H7 (cell line): ENCODE data around the gene NOTCH2. TPM values are rescaled to one million over a fixed set of nuclear protein-coding genes. Genes with fewer than 3 reads are reported as not detected.

ENCODE experiments used
- DNase-seq: peaks from one replicate; pipeline ENCODE4 v3.0.0; 2012
- H3K27me3 ChIP-seq: 2 replicates; pipeline ENCODE4 v1.6.0; 2011; ENCODE audit warnings: mild to moderate bottlenecking, low read length; ENCODE audit not compliant: control insufficient read depth, insufficient read depth
- H3K36me3 ChIP-seq: replicated peaks from 2 replicates; pipeline ENCODE4 v1.5.1; 2011; ENCODE audit warnings: low read length; ENCODE audit not compliant: control insufficient read depth, insufficient read depth
- H3K4me3 ChIP-seq: 2 replicates; pipeline ENCODE4 v1.5.1; 2011; ENCODE audit warnings: low read depth, mild to moderate bottlenecking, control low read depth, low read length, moderate library complexity; ENCODE audit not compliant: insufficient read depth
- total RNA-seq: library from RNA; depleted of rRNA; stranded (reverse); fragments of >200 nt; shearing (Covaris generic); gene quantifications from 2 replicates; pipeline ENCODE4 v1.2.3, GENCODE V29; 2014

NOTCH2 gene
- total RNA-seq, 1 experiment from 2014 or later = 52.4 TPM

DNA sequence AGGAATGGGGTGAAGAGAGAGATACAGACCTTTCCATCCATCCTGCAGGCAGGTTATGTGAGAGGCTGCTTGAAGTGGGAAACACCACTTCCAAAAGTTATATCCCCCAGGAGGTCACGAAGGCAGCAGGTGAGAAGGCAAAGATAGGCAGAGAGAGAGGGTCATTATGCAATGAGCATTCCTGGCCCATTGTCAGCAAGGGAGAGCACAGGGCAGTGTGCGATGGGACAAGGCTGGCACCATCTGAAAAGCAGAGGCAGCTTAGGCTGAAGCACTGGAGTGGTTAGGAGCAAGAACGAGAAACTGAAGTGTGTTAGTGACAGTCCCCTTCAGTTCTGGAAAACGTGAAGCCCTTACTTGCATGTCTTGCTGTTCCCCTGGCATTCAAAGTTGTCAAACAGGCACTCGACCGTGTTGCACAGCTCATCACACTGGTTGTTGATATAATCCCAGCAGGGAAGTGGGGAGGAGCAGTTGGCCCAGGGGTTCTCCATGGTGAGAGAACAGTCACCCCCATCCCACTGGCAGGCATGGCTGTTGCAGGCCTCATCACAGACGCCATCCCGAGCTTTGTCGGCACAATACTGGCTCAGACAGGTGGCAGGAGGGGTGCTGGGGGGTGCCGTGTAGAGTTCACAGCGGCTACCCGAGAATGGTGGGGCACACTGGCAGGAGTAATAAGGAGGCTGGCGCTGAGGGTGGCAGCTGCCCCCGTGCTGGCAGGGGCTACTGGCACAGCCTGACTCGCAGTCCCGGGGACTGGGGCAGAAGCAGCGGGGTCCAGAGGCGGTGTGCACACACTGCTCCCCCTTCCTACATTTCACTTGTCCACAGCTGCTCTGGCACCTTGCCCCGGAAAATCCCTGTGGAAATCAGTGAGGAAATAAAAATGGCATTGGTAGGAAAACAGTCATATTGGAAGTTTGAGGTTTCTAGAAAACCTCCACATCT is 144.2 kb downstream of the NOTCH2 start:
- H3K4me3 ChIP-seq = no peak overlapping the region
- H3K27me3 ChIP-seq = no peaks in the 10 kb centered on the region
- DNase-seq = no peak
- H3K36me3 ChIP-seq = peaks cover 10% of the 10 kb centered on the region

DNA sequence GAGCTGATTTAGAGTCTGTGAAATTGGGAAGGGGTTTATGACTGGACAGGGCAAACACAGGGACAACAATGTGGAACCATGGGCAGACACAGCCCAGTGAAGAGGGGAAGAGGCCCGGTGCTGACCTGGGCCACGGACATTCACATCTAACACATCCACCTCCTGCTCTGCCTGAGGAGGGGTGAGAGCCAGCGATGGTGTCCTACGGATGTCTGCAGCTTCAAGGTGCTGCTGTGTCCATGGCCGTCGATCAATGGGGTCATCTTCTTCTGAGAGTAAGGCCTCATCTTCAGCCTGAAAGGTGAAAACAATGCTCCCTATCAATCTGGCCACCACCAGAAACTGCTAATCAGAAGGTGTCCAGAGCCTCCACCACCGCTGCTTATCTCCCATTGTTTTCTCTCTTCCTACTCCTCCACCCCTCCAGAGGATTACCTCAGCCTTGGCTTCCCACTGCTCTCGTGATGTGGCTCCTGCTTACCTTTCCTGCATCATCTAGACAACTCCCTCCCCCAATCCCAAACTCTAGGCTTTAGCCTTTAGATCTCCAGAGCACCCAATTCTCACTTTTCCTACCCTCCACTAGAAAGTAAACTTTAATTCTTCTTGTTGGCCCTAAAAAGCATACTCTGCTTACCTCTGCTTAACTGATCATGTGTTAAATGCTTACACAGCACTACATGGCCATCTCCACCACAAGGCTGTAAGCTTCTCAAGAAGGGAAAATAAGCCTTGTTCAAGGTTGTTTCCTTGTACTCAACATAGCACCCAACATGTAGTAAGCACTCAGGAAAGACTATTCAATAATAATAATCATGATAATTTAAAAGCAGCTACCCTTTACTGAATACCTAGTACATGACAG is 149.1 kb downstream of the NOTCH2 start:
- DNase-seq = no peak
- H3K27me3 ChIP-seq = no peaks in the 10 kb centered on the region
- no peak overlapping the region for H3K4me3 ChIP-seq
- H3K36me3 ChIP-seq = peaks cover 22% of the 10 kb centered on the region

DNA sequence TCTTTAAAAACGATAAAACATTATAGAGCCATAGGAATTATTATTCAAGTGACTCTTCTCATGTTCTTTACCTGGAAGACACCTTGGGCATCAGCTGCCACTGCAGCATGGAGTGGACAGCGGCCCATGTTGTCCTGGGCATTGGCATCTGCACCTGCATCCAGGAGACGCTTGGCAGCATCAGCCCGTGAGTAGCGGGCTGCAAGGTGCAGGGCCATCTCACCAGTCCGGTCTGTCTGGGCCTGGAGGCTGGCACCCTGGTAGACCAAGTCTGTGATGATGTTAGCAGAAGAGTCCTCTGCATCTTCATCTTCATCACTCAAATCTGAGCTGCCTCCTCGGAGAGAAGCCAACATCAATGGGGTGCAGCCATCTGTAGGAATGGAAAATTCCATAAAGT is 150.2 kb downstream of the NOTCH2 start:
- Histone ChIP-seq H3K36me3 (peaks cover 21% of the 10 kb centered on the region), H3K4me3 (no peak overlapping the region), H3K27me3 (no peaks in the 10 kb centered on the region)
- no peak for DNase-seq

DNA sequence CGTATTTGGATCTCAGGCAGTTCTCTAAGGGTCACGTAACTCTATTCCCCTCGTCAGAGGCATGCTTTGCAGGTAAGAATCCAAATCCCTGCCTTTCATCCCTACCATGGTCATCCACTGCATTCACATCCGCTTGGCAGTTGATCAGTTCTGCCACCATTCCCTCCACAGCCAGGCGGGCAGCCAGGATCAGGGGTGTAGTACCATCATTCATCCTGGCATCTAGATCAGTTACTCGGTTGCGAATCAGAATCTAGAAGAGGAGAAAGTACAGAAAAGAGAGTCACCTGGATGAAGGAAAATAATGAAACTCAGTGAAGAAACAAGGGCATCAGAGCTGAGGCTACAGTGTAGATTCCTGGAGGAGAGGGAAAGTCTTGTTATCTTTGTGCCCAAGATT is 151.2 kb downstream of the NOTCH2 start:
- no peaks in the 10 kb centered on the region for H3K27me3 ChIP-seq
- DNase-seq = no peak
- no peak overlapping the region for H3K4me3 ChIP-seq
- H3K36me3 ChIP-seq = peaks cover 21% of the 10 kb centered on the region

DNA sequence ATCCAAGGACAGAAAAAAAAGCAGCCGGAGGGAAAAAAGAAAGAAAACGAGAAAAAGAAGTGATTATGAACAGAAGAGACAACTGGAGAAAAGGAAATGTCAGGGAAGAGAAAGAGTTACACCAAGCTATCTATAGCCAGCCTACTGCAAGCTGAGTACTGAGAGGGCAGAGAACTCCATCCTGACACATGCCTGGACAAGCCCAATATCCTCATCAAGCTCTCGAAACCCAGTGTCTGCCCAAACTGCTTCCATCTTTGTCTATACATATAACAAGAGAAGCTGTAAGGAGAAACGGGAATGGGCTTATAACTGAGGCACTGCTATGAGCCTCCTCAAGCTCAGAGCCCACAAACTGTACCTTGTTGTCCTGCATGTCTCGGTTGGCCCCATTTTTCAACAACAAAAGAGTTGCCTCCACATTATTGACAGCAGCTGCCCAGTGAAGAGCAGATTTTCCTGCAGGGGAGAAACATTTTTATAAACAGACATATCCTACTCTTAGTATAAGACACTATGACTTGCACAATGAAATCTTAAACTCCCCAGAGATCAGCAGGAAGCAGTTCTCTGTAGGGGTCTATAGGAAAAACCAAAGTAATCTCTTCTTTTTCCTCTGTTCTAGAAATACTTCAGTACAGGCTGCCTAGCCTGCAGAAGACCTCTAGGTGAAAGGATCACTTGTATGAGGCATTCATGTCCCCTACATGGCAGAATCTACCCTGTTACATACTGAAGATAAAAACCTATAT is 152.0 kb downstream of the NOTCH2 start:
- DNase-seq = no peak
- Histone ChIP-seq H3K36me3 (peaks cover 16% of the 10 kb centered on the region), H3K4me3 (no peak overlapping the region), H3K27me3 (no peaks in the 10 kb centered on the region)

DNA sequence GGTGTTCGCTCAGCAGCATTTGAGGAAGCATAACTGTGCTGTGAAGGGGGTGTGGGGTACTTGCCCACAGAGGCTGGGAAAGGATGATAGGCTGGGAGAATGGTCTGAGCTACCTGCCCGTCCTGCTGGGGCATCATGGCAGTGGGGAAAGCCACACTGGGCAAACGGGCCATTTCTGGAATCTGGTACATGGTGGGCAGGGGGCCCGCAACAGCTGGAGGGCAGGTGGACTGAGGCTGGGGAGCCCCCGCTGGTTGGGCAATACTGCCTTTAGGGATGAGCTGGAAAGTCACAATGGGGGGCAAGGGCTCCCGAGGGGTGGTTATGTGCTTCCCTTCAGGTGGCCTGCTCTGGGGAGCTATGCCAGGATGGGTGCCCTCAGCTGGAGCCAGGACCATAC is 153.9 kb downstream of the NOTCH2 start:
- peaks cover 16% of the 10 kb centered on the region for H3K36me3 ChIP-seq
- DNase-seq = no peak

DNA sequence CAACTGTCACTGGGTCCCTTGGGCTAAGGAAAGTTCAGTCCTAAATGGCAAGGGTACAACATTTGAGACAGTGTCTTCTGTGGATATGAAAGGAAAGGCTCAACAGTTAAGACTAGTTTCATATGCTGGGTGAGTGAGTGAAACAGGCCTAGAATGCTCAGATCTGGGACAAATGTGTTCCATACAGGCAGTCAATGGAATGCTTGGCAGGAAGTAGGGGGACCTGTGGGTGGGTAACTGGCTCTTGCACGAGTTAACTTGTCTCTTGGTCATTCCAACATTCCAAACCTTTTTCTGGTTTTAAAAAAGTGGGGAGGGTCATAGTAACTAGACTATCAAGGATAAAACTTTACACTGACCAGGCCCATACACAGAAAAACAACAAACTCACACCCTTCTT is 155.4 kb downstream of the NOTCH2 start:
- Histone ChIP-seq H3K36me3 (peaks cover 16% of the 10 kb centered on the region), H3K4me3 (no peak overlapping the region), H3K27me3 (no peaks in the 10 kb centered on the region)
- no peak for DNase-seq

More for the DNA sequence above, 153.9 kb downstream of the NOTCH2 start:
- H3K27me3 ChIP-seq = no peaks in the 10 kb centered on the region
- no peak overlapping the region for H3K4me3 ChIP-seq

DNA sequence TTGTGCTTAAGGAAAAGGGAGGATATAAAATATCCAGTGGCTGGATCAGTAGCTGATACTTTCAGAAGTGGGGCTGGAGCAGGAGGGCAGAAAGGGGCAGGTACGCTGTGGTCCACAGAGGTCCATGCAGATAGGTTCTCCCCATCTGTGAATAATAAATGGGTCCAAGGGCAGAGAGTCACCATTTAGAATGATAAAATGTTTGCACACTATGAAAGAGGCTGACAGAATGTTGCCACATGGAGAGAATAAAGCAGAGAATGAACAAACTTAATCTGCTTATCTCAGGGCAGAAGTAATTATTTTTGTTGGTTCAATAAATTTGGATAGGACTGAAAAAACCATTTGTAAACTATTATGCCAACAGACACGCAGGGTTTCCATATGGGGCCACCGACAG is 156.5 kb downstream of the NOTCH2 start:
- Histone ChIP-seq H3K36me3 (peaks cover 12% of the 10 kb centered on the region), H3K27me3 (no peaks in the 10 kb centered on the region), H3K4me3 (no peak overlapping the region)
- no peak for DNase-seq

DNA sequence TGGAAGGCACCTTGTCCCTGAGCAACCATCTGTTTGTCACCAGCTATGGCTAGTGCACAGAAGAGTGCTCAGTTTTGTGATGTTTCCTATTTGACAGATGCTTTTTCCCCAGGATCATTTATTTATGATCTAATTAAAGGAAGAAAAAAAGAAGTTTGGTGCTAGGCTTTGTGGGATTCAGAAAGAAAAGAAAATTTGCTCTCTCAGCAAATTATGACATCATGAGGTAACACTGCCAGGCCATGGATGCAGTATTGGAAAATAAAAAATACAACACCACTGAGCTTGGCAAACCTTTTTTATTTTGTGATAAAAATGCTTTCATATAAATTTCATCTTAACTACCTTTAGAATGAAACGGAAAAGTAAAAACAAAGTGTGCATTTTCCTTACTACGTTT is 157.7 kb downstream of the NOTCH2 start:
- Histone ChIP-seq H3K27me3 (no peaks in the 10 kb centered on the region), H3K36me3 (peaks cover 8% of the 10 kb centered on the region), H3K4me3 (no peak overlapping the region)
- DNase-seq = no peak

DNA sequence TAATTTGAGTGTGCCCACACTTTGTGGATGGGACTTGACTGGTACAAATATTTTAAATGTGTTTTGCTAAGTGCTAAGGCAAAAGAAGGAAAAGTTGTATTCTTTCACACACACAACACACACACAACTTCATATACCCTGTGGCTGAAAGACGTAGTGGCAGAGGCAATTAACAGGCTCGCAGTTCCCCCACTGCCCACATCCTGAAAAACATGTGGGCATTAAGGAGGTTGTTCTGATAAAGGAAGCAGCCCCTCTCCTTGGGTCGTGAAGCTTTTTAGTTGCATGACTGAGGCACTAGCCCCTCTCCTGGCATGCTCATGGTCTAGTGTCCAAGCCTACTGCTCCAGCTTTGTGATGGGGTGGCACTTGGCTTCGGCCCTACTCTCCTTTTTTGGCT is 158.8 kb downstream of the NOTCH2 start:
- Histone ChIP-seq H3K27me3 (no peaks in the 10 kb centered on the region), H3K36me3 (peaks cover 5% of the 10 kb centered on the region), H3K4me3 (no peak overlapping the region)
- no peak for DNase-seq

DNA sequence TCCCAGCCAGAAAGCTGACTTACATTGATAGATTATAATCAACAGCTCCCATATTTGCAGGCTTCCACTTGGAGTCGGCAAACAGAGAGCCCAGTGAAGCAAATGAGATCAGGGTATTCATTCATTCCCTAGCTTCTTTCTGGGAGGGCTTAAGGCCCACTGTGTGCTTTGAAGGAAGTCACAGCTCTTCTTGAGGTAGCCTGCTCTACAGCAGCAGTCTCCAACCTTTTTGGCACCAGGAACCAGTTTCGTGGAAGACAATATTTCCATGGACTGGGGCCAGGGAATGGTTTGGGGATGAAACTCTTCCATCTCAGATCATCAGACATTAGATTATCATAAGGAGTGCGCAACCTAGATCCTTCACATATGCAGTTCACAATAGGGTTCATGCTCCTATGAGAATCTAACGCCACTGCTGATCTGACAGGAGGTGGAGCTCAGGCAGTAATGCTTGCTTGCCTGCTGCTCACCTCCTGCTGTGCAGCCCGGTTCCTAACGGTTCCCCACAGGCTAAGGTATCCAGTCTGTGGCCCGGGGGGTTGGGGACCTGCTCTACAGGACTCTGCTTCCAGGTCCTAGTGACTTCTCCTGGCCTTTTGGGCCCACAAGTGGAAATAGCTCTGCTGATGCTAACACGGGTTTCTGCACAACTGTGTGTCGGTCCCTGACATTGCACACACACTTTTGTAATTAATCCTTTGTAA is 159.4 kb downstream of the NOTCH2 start:
- Histone ChIP-seq H3K27me3 (no peaks in the 10 kb centered on the region), H3K4me3 (no peak overlapping the region), H3K36me3 (peaks cover 3% of the 10 kb centered on the region)
- DNase-seq = peak; percentile 38

DNA sequence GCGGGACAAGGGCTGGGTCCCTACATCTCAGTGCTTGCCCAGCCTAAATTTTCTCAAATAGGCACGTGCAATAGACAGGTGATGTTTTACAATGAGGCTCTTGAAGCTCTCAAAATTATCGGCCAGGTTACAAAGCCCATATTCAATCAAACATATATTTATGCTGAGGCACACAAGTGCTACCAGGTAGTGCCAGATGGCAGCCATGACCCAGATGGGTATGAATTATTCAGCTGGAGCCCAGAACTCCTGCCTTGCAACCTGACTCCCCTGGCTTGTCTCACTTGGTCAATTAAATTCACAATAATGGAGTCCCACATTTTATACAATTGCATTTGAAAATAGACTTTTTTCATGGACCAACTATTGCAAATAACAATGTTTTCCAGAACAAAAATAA is 160.8 kb downstream of the NOTCH2 start:
- Histone ChIP-seq H3K27me3 (no peaks in the 10 kb centered on the region), H3K4me3 (no peak overlapping the region), H3K36me3 (no peaks in the 10 kb centered on the region)
- DNase-seq = no peak

DNA sequence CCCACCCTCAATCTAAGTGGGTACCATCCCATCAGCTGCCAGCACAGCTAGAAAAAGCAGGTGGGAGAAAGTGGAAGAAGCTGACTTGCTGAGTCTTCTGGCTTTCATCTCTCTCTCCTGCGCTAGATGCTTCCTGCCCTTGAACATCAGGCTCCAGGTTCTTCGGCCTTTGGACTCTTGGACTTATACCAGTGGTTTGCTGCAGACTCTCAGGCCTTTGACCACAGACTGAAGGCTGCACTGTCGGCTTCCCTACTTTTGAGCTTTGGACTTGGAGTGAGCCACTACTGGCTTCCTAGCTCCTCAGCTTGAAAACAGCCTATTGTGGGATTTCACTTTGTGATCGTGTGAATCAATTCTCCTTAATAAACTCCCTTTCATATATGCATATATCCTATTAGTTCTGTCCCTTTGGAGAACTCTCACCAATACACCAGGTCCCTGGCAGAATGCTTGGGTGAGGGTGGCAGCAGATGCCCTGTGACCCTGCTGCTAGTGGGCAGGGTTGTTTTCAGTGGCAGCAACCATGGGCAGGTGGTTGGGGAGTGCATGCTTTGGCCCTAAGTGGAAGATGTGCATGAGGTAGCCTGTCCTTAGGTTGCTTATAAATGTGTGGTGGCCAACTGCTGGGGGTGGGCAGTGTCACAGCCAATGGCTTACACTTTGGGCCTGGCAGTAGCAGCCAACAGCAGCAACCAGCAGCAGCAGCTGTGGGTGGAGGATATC is 162.4 kb downstream of the NOTCH2 start:
- no peaks in the 10 kb centered on the region for H3K27me3 ChIP-seq
- H3K4me3 ChIP-seq = no peak overlapping the region
- no peak for DNase-seq
- no peaks in the 10 kb centered on the region for H3K36me3 ChIP-seq
